ENCODE results near the gene PRM3. TPM values are rescaled to one million over a fixed set of nuclear protein-coding genes. Genes with fewer than 3 reads are reported as not detected.

Gene PRM3
- total RNA-seq, 2 experiments from 2014 or later = not detected

DNA sequence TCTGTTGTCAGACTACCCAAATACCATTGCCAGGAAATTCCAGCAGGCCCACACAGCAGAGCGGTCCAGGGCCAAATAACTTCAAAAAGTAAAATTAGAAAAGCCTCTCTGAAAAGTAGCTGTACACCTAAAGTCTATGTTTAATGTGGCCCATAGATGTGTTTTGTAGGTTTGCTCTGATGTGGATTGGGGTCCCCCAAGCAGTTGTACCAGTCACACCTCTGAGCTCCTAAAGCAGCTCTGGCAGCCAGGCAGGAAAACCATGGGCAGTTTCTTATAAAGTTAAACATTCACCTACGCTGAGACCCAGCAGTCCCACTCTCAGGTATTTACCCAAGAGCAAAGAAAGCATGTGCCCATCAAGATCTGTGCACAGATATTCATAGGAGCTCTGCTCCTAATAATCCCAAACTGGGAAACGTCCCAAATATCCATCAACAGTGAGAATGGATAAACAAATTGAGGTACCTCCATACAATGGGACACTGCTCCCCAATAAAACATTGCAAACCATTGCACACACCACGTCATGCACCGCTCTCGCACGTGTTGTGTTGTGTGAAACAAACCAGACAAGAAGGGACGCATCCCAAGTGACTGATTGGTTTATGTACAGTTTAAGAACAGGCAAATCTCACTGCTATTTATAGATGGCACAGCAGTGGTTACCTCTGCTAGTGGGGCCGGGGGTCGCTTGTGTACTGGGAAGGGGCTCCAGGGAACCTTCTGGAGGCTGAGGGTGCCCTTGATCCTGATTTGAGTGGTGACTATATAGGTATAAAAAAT, 23.5 kb upstream of the PRM3 start:
- Mint-ChIP-seq H3K27me3 (no peaks in the 10 kb centered on the region), H3K36me3 (ENCODE audit: low read depth) (no peaks in the 10 kb centered on the region), H3K4me1 (ENCODE audit: low read depth) (peaks cover 33% of the 10 kb centered on the region), H3K9me3 (no peaks in the 10 kb centered on the region), H3K27ac (peak overlapping the region; percentile 73), H3K4me3 (peak overlapping the region; percentile 82)
- POLR2A ChIA-PET = interaction anchor here (1.0 to 3.7 kb wide), 7 partner anchors 14 to 72 kb away, joined by 3 to 47 read pairs (median 11); partner anchors contain the start of gene SOCS1
- no peak overlapping the region for H3K27ac ChIP-seq (ENCODE audit: low read depth in 1 of 2, low read length in 2 of 2)
- H3K4me1 ChIP-seq (ENCODE audit: insufficient read depth, low read length) = peaks cover 24% of the 10 kb centered on the region
- H3K27me3 ChIP-seq (ENCODE audit: control insufficient read depth in 1 of 2, insufficient read depth in 2 of 2, low read length in 2 of 2) = peaks cover 0 to 3% of the 10 kb centered on the region in 2 experiments
- H3K9me3 ChIP-seq (ENCODE audit: control insufficient read depth in 1 of 2, insufficient read depth in 1 of 2, low read length in 2 of 2) = no peaks in the 10 kb centered on the region
- CTCF ChIA-PET = interaction anchor here (0.9 to 2.5 kb wide), 8 partner anchors 38 to 333 kb away, joined by 3 to 14 read pairs (median 4); partner anchors contain the start of gene SOCS1
- intact Hi-C loops (cut with DNase I, micrococcal nuclease) = loop anchor here (1.0 to 5.0 kb wide), 3 partner anchors 40 to 326 kb away; partner anchors contain the start of gene SOCS1 (in 1 of the 2)
- peak overlapping the region; percentile 42 for H3K4me3 ChIP-seq (ENCODE audit: low read length)
- TF ChIP-seq, protein P1, sequence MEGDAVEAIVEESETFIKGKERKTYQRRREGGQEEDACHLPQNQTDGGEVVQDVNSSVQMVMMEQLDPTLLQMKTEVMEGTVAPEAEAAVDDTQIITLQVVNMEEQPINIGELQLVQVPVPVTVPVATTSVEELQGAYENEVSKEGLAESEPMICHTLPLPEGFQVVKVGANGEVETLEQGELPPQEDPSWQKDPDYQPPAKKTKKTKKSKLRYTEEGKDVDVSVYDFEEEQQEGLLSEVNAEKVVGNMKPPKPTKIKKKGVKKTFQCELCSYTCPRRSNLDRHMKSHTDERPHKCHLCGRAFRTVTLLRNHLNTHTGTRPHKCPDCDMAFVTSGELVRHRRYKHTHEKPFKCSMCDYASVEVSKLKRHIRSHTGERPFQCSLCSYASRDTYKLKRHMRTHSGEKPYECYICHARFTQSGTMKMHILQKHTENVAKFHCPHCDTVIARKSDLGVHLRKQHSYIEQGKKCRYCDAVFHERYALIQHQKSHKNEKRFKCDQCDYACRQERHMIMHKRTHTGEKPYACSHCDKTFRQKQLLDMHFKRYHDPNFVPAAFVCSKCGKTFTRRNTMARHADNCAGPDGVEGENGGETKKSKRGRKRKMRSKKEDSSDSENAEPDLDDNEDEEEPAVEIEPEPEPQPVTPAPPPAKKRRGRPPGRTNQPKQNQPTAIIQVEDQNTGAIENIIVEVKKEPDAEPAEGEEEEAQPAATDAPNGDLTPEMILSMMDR (IDR thresholded peaks at IDR 0.05) = no peak
- ATAC-seq (ENCODE audit: poor library complexity) = peak; percentile 3
- no peaks in the 10 kb centered on the region for H3K36me3 ChIP-seq (ENCODE audit: insufficient read depth, low read length)
- peak in 1 of 14 experiments; percentile 15 for DNase-seq

DNA sequence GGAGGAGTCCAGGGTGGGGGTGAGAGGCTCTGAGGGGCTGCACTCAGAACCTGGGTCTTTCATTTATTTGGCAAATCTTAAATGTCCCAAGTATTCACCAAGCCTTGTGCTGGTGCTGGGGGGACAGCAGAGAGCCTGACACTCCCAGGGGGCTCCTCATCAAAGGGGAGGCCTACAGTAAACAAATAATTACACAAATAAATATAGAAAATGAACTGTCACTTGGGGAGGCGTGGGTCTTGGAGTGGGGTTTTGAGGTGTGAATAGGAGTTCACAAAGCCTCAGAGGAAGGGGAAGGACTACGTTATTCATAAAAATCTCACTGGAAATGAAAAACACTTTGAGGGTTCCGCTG, 22.9 kb upstream of the PRM3 start:
- DNase-seq (no peak), ATAC-seq (ENCODE audit: poor library complexity) (no peak)
- ChIA-PET POLR2A (interaction anchor here (3.3 to 3.7 kb wide), 2 partner anchors 14 to 41 kb away, joined by 29 to 47 read pairs; partner anchors contain the start of gene SOCS1), CTCF (interaction anchor here (1.0 to 2.5 kb wide), 2 partner anchors 60 to 75 kb away, joined by 3 to 9 read pairs; no protein-coding TSS in a partner anchor)
- no peak overlapping the region for H3K27ac Mint-ChIP-seq
- Histone ChIP-seq H3K4me1 (ENCODE audit: insufficient read depth, low read length) (peaks cover 24% of the 10 kb centered on the region), H3K27ac (ENCODE audit: low read depth in 1 of 2, low read length in 2 of 2) (no peak overlapping the region), H3K4me3 (ENCODE audit: low read length) (no peak overlapping the region), H3K36me3 (ENCODE audit: insufficient read depth, low read length) (no peaks in the 10 kb centered on the region), H3K9me3 (ENCODE audit: control insufficient read depth in 1 of 2, insufficient read depth in 1 of 2, low read length in 2 of 2) (no peaks in the 10 kb centered on the region), H3K27me3 (ENCODE audit: control insufficient read depth in 1 of 2, insufficient read depth in 2 of 2, low read length in 2 of 2) (peaks cover 0 to 3% of the 10 kb centered on the region in 2 experiments)
- peaks cover 33% of the 10 kb centered on the region for H3K4me1 Mint-ChIP-seq (ENCODE audit: low read depth)
- no peak overlapping the region for H3K4me3 Mint-ChIP-seq
- H3K27me3 Mint-ChIP-seq = no peaks in the 10 kb centered on the region
- no peaks in the 10 kb centered on the region for H3K36me3 Mint-ChIP-seq (ENCODE audit: low read depth)
- H3K9me3 Mint-ChIP-seq = no peaks in the 10 kb centered on the region
- intact Hi-C loops (cut with DNase I, micrococcal nuclease) = loop anchor here (2.0 to 5.0 kb wide), 2 partner anchors 39 to 326 kb away; partner anchors contain the start of gene SOCS1 (in 1 of the 2)
- TF ChIP-seq, protein P1 (IDR thresholded peaks at IDR 0.05) = no peak

DNA sequence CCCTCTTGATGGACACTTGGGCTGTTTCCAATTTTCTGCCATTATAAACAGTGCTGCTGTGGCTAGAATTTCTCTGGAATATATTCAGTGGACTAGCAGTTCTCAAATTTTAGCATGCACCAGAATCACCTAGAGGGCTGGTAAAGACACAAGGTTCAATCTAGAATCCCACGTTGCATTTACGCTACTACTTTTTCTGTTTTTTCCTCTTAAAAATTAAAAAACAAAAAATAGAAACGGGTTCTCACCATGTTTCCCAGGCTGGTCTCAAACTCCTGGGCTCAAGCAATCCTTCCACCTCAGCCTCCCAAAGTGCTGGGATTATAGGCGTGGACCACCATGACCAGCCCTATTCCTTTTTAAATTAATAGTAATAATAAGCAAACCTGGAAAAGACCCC, 22.2 kb upstream of the PRM3 start:
- CTCF ChIA-PET = no interaction called here
- H3K4me1 Mint-ChIP-seq (ENCODE audit: low read depth) = peaks cover 33% of the 10 kb centered on the region
- no peaks in the 10 kb centered on the region for H3K9me3 ChIP-seq (ENCODE audit: control insufficient read depth in 1 of 2, insufficient read depth in 1 of 2, low read length in 2 of 2)
- DNase-seq = no peak
- no peak overlapping the region for H3K27ac Mint-ChIP-seq
- H3K27me3 Mint-ChIP-seq = no peaks in the 10 kb centered on the region
- peaks cover 24% of the 10 kb centered on the region for H3K4me1 ChIP-seq (ENCODE audit: insufficient read depth, low read length)
- POLR2A ChIA-PET = no interaction called here
- no peaks in the 10 kb centered on the region for H3K9me3 Mint-ChIP-seq
- H3K36me3 ChIP-seq (ENCODE audit: insufficient read depth, low read length) = no peaks in the 10 kb centered on the region
- H3K36me3 Mint-ChIP-seq (ENCODE audit: low read depth) = no peaks in the 10 kb centered on the region
- H3K4me3 ChIP-seq (ENCODE audit: low read length) = no peak overlapping the region
- intact Hi-C loops (cut with DNase I, micrococcal nuclease) = loop anchor here (2.0 to 5.0 kb wide), 2 partner anchors 38 to 325 kb away; partner anchors contain the start of gene SOCS1 (in 1 of the 2)
- H3K4me3 Mint-ChIP-seq = no peak overlapping the region
- H3K27me3 ChIP-seq (ENCODE audit: control insufficient read depth in 1 of 2, insufficient read depth in 2 of 2, low read length in 2 of 2) = peaks cover 0 to 3% of the 10 kb centered on the region in 2 experiments
- no peak overlapping the region for H3K27ac ChIP-seq (ENCODE audit: low read depth in 1 of 2, low read length in 2 of 2)
- no peak for ATAC-seq (ENCODE audit: poor library complexity)
- TF ChIP-seq, protein P1 (IDR thresholded peaks at IDR 0.05) = no peak

Data from CD4-positive, alpha-beta T cell (primary cell).